22Rv1 (cell line): ENCODE data around the gene APOL2.

ENCODE experiments used
- ZFX ChIP-seq: fragments of 450-650 bp; IDR thresholded peaks from 2 replicates; pipeline ENCODE4 v1.6.1; 2017; ENCODE audit warnings: antibody characterized with exemption, borderline replicate concordance
- TF ChIP-seq, protein P1 (sequence below): fragments of 450-650 bp; IDR thresholded peaks from 2 replicates; pipeline ENCODE4 v1.5.1; 2017; ENCODE audit warnings: mild to moderate bottlenecking

DNA sequence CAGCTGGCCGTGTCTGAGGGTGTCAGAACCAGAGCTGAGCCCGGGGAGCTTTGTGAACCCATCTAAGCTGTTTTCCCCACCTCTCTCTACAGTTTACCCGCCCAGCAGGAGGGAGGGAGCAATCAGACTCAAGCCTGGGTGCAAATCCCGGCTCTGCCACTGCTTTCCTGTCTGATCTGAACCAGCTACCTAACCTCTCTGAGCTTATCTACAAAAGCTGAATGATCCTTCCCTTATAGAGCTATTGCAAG, 252 bp downstream of the APOL2 start:
- TF ChIP-seq, protein P1, sequence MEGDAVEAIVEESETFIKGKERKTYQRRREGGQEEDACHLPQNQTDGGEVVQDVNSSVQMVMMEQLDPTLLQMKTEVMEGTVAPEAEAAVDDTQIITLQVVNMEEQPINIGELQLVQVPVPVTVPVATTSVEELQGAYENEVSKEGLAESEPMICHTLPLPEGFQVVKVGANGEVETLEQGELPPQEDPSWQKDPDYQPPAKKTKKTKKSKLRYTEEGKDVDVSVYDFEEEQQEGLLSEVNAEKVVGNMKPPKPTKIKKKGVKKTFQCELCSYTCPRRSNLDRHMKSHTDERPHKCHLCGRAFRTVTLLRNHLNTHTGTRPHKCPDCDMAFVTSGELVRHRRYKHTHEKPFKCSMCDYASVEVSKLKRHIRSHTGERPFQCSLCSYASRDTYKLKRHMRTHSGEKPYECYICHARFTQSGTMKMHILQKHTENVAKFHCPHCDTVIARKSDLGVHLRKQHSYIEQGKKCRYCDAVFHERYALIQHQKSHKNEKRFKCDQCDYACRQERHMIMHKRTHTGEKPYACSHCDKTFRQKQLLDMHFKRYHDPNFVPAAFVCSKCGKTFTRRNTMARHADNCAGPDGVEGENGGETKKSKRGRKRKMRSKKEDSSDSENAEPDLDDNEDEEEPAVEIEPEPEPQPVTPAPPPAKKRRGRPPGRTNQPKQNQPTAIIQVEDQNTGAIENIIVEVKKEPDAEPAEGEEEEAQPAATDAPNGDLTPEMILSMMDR = no peak
- no peak for TF ChIP-seq ZFX
